ENCODE data around the gene ACVR2B. TPM values are rescaled to one million over a fixed set of nuclear protein-coding genes. Genes with fewer than 3 reads are reported as not detected.

Gene ACVR2B
- total and polyA plus RNA-seq, 10 of the 15 experiments (the other 5 are each of a cell fraction or from before 2014, with no cell fraction given), result 0.27 to 2.9 (median 1.0) TPM

DNA sequence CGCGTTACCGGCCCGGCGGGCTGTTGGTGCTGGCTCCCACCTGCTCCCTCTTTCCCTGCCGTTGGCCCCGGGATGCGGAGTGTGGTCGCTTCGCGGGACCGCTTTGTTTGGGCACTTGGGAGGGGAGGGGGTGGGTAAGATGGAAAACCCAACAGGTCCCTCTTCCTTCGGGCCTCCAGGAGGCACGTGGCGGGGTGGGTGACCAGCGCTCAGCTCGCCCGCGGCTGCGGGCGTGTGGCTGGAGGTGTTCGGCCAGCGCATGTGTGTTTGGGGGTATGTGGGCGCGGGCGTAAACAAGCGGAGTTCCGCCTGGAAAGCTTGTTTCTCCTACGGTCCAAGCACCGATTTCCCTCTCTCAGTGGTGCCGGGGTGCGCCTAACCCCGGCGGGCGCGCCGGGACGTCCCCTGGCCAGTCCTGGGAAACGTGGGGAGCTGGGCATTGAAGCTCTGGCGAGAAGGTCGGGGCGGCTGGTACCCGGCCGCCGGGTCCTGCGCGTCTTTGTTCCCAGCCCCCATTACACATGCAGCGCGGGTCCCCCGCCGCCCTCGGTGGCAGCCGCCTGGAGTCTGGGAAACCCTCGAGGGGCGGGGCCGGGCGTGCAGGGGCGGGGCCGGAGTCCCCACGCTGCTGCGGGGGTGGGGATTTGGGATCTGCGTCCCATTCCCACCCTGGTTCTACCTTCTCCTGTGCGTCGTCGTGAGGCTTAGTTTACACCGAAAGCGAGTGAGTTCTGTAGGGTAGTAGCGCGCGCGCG is 1.4 kb downstream of the ACVR2B start:
- CTCF ChIA-PET, result interaction anchor here (1.2 to 2.1 kb wide), 3 partner anchors 25 to 545 kb away, joined by 3 to 9 read pairs (median 8); partner anchors contain the start of gene XYLB
- H3K27me3 ChIP-seq (replicated peaks in 1 of 2; ENCODE audit: control insufficient read depth in 2 of 2, insufficient read depth in 2 of 2, low read length in 1 of 2), result no peaks in the 10 kb centered on the region; a peak in 1 of 4 replicates
- H3K4me2 ChIP-seq (ENCODE audit: control insufficient read depth, insufficient read depth), result peak overlapping the region; percentile 99
- H3K27ac ChIP-seq (ENCODE audit: control insufficient read depth, insufficient read depth), result no peak overlapping the region
- RAD21 ChIA-PET (ENCODE audit: unreplicated experiment), result interaction anchor here (0.9 to 1.0 kb wide), 2 partner anchors 26 to 109 kb away, joined by 4 read pairs; partner anchors contain the start of gene XYLB
- H4K20me1 ChIP-seq (ENCODE audit: control insufficient read depth, insufficient read depth), result peaks cover 4% of the 10 kb centered on the region; the same call in 1 of the 2 replicates
- no peaks in the 10 kb centered on the region; the same call in 1 of the 2 replicates for H3K79me2 ChIP-seq (ENCODE audit: control insufficient read depth, insufficient read depth, low read length)
- TF ChIP-seq NRF1 (conservative IDR thresholded peaks at IDR 0.05; ENCODE audit: low read depth, low read length) (no peak), IKZF1 (conservative IDR thresholded peaks at IDR 0.05) (0 out of 2 replicates have a peak, but pooled peaks have one; percentile 21), MYC (IDR thresholded peaks at IDR 0.05; ENCODE audit: insufficient read depth, insufficient read length, insufficient replicate concordance, low read length, severe bottlenecking) (peak; percentile 58), BHLHE40 (IDR thresholded peaks at IDR 0.05; ENCODE audit: borderline replicate concordance in 1 of 2, low read depth in 2 of 2, low read length in 1 of 2) (peak; percentile 32 to 58; a peak in 2 of 4 replicates), MEF2B (IDR thresholded peaks at IDR 0.05; ENCODE audit: partially characterized antibody, poor library complexity, severe bottlenecking) (peak; percentile 22), EGR1 (IDR thresholded peaks at IDR 0.05; ENCODE audit: borderline replicate concordance in 1 of 2, low read depth in 2 of 2, low read length in 2 of 2) (peak in 1 of 2 experiments; percentile 76; a peak in 1 of 3 replicates)
- TF ChIP-seq, protein P1, sequence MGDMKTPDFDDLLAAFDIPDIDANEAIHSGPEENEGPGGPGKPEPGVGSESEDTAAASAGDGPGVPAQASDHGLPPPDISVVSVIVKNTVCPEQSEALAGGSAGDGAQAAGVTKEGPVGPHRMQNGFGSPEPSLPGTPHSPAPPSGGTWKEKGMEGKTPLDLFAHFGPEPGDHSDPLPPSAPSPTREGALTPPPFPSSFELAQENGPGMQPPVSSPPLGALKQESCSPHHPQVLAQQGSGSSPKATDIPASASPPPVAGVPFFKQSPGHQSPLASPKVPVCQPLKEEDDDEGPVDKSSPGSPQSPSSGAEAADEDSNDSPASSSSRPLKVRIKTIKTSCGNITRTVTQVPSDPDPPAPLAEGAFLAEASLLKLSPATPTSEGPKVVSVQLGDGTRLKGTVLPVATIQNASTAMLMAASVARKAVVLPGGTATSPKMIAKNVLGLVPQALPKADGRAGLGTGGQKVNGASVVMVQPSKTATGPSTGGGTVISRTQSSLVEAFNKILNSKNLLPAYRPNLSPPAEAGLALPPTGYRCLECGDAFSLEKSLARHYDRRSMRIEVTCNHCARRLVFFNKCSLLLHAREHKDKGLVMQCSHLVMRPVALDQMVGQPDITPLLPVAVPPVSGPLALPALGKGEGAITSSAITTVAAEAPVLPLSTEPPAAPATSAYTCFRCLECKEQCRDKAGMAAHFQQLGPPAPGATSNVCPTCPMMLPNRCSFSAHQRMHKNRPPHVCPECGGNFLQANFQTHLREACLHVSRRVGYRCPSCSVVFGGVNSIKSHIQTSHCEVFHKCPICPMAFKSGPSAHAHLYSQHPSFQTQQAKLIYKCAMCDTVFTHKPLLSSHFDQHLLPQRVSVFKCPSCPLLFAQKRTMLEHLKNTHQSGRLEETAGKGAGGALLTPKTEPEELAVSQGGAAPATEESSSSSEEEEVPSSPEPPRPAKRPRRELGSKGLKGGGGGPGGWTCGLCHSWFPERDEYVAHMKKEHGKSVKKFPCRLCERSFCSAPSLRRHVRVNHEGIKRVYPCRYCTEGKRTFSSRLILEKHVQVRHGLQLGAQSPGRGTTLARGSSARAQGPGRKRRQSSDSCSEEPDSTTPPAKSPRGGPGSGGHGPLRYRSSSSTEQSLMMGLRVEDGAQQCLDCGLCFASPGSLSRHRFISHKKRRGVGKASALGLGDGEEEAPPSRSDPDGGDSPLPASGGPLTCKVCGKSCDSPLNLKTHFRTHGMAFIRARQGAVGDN (IDR thresholded peaks at IDR 0.05), result no peak
- TF ChIP-seq, protein P2, sequence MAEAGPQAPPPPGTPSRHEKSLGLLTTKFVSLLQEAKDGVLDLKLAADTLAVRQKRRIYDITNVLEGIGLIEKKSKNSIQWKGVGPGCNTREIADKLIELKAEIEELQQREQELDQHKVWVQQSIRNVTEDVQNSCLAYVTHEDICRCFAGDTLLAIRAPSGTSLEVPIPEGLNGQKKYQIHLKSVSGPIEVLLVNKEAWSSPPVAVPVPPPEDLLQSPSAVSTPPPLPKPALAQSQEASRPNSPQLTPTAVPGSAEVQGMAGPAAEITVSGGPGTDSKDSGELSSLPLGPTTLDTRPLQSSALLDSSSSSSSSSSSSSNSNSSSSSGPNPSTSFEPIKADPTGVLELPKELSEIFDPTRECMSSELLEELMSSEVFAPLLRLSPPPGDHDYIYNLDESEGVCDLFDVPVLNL (IDR thresholded peaks at IDR 0.05; ENCODE audit: low read depth, low read length), result no peak
- TF ChIP-seq, protein P3, sequence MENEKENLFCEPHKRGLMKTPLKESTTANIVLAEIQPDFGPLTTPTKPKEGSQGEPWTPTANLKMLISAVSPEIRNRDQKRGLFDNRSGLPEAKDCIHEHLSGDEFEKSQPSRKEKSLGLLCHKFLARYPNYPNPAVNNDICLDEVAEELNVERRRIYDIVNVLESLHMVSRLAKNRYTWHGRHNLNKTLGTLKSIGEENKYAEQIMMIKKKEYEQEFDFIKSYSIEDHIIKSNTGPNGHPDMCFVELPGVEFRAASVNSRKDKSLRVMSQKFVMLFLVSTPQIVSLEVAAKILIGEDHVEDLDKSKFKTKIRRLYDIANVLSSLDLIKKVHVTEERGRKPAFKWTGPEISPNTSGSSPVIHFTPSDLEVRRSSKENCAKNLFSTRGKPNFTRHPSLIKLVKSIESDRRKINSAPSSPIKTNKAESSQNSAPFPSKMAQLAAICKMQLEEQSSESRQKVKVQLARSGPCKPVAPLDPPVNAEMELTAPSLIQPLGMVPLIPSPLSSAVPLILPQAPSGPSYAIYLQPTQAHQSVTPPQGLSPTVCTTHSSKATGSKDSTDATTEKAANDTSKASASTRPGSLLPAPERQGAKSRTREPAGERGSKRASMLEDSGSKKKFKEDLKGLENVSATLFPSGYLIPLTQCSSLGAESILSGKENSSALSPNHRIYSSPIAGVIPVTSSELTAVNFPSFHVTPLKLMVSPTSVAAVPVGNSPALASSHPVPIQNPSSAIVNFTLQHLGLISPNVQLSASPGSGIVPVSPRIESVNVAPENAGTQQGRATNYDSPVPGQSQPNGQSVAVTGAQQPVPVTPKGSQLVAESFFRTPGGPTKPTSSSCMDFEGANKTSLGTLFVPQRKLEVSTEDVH (IDR thresholded peaks at IDR 0.05; ENCODE audit: low read depth, partially characterized antibody), result no peak
- TF ChIP-seq, protein P4, sequence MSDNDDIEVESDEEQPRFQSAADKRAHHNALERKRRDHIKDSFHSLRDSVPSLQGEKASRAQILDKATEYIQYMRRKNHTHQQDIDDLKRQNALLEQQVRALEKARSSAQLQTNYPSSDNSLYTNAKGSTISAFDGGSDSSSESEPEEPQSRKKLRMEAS (IDR thresholded peaks at IDR 0.05; ENCODE audit: low read depth, low read length), result peak; percentile 28; the same call in 1 of the 2 replicates
- H3K9ac ChIP-seq (ENCODE audit: control insufficient read depth, insufficient read depth, low read length), result peak overlapping the region; percentile 67
- DNase-seq (ENCODE audit: low read depth, low spot score) (no peak), FAIRE-seq (no peak), ATAC-seq (peak; percentile 70)
- H3K9me3 ChIP-seq (replicated peaks; ENCODE audit: control insufficient read depth, insufficient read depth, low read length), result no peaks in the 10 kb centered on the region; the same call in 2 of the 3 replicates
- intact Hi-C loops (cut with micrococcal nuclease; ENCODE audit: unreplicated experiment) (no loop called here), in situ Hi-C loops (cut with MboI) (no loop called here)
- POLR2A ChIA-PET, result interaction anchor here (0.5 kb wide), 1 partner anchor 56 kb away, joined by 3 read pairs; no protein-coding TSS in a partner anchor
- WGBS (ENCODE audit: insufficient coverage, insufficient replicate concordance, low lambda C conversion rate, missing lambda C conversion rate), result 5% methylated on average over 53 of the region's 72 CpGs
- no peaks in the 10 kb centered on the region for H3K36me3 ChIP-seq (ENCODE audit: control insufficient read depth in 2 of 2, insufficient read depth in 2 of 2, low read length in 1 of 2)
- peak overlapping the region; percentile 74 for H2AFZ ChIP-seq (ENCODE audit: control insufficient read depth, low read depth, low read length)
- peak overlapping the region; percentile 64 for H3K4me3 ChIP-seq
- SMC1A ChIA-PET (ENCODE audit: uncharacterized antibody, unreplicated experiment), result interaction anchor here (1.3 kb wide), 1 partner anchor 241 kb away, joined by 3 read pairs; no protein-coding TSS in a partner anchor
- peaks cover 15% of the 10 kb centered on the region for H3K4me1 ChIP-seq (ENCODE audit: control insufficient read depth, insufficient read depth, low read length)
- BruUV-seq (replicated peaks), result TSS peak; percentile 55
